SU-DHL-6 (cell line): ENCODE results near the gene ANKRD63.

Experiments used
- H2AFZ ChIP-seq: fragments of 200-600 bp; sonication (generic); 2 replicates; pipeline ENCODE4 v1.6.1; 2014; ENCODE audit warnings: low read depth, mild to moderate bottlenecking, moderate library complexity, mixed read lengths, antibody characterized with exemption, low read length; ENCODE audit not compliant: severe bottlenecking
- H3F3A ChIP-seq: fragments of 200-600 bp; shearing (Covaris generic); 2 replicates; pipeline ENCODE4 v1.6.0; 2016; ENCODE audit warnings: antibody characterized with exemption, mild to moderate bottlenecking; ENCODE audit not compliant: insufficient read depth
- H3K27ac ChIP-seq: fragments of 200-600 bp; sonication (generic); 2 replicates; pipeline ENCODE4 v1.5.1; 2016; ENCODE audit warnings: low read depth, mild to moderate bottlenecking, low read length, moderate library complexity, mixed read lengths
- H3K27me3 ChIP-seq: fragments of 200-600 bp; sonication (generic), shearing (Covaris generic); 2 replicates; pipeline ENCODE4 v1.6.0; 2014; ENCODE audit warnings: mild to moderate bottlenecking, low read length
- H3K36me3 ChIP-seq: fragments of 200-600 bp; sonication (generic); 2 replicates; pipeline ENCODE4 v1.6.1; 2014; ENCODE audit warnings: mild to moderate bottlenecking, low read length, mixed read lengths
- H3K4me2 ChIP-seq: fragments of 300-600, 200-600 bp; shearing (Covaris generic), sonication (generic); 2 replicates; pipeline ENCODE4 v1.6.0; 2014; ENCODE audit warnings: low read length, low read depth, mild to moderate bottlenecking; ENCODE audit not compliant: poor library complexity, severe bottlenecking
- H3K4me3 ChIP-seq: fragments of 200-600 bp; sonication (generic); 2 replicates; pipeline ENCODE4 v1.5.1; 2014; ENCODE audit warnings: antibody characterized with exemption, low read length, mild to moderate bottlenecking, mixed read lengths; ENCODE audit not compliant: insufficient read depth, poor library complexity, severe bottlenecking
- H3K79me2 ChIP-seq: fragments of 200-600 bp; sonication (generic); 2 replicates; pipeline ENCODE4 v1.6.1; 2014; ENCODE audit warnings: mild to moderate bottlenecking, low read length, moderate library complexity; ENCODE audit not compliant: insufficient read depth
- H3K9ac ChIP-seq: fragments of 200-600 bp; sonication (generic); 2 replicates; pipeline ENCODE4 v1.7.0; 2014; ENCODE audit warnings: mild to moderate bottlenecking, low read length
- H3K9me2 ChIP-seq: fragments of 200-600 bp; sonication (generic); replicated peaks from 2 replicates; pipeline ENCODE4 v1.6.1; 2014; ENCODE audit warnings: low read length; ENCODE audit not compliant: insufficient read depth
- H3K9me3 ChIP-seq: fragments of 200-600 bp; sonication (generic); 2 replicates; pipeline ENCODE4 v1.6.1; 2014; ENCODE audit warnings: low read length, mixed read lengths; ENCODE audit not compliant: insufficient read depth
- H4K20me1 ChIP-seq: fragments of 200-600 bp; sonication (generic); 2 replicates; pipeline ENCODE4 v1.6.1; 2014; ENCODE audit warnings: low read depth, mild to moderate bottlenecking, antibody characterized with exemption, low read length, moderate library complexity, mixed read lengths
- TF ChIP-seq, protein P1 (sequence below): fragments of 200-600 bp; sonication (generic); IDR thresholded peaks from one replicate; pipeline ENCODE4 v1.5.1; 2017; ENCODE audit warnings: antibody characterized with exemption, mild to moderate bottlenecking, low read length, moderate library complexity; ENCODE audit not compliant: insufficient read depth, poor library complexity, severe bottlenecking

Gene ANKRD63

DNA sequence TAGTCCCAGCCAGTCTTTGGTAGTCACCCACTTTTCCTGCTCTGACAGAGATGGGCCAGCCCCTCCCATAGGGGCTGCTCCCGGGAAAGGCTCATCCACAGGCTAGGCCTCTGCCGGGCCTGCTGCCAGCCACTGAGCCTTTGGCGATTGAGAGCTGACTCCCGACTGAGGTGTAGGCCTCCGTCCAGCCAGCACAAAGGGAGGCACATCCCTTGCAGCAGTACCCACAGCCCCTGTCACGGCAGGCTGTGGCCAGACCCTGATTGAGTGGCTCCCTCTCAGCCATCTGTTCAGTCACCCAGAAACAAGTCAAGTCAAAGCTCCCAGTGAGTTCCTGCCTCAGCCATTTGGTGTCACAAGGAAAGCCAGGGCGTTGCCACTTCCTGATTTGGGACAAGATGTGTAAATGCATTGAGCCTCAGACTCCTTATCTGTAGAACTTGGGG is 50.2 kb downstream of the ANKRD63 start:
- no peaks in the 10 kb centered on the region for H3K9me3 ChIP-seq
- H3K79me2 ChIP-seq, result no peaks in the 10 kb centered on the region
- H3K9ac ChIP-seq, result no peak overlapping the region
- TF ChIP-seq, protein P1, sequence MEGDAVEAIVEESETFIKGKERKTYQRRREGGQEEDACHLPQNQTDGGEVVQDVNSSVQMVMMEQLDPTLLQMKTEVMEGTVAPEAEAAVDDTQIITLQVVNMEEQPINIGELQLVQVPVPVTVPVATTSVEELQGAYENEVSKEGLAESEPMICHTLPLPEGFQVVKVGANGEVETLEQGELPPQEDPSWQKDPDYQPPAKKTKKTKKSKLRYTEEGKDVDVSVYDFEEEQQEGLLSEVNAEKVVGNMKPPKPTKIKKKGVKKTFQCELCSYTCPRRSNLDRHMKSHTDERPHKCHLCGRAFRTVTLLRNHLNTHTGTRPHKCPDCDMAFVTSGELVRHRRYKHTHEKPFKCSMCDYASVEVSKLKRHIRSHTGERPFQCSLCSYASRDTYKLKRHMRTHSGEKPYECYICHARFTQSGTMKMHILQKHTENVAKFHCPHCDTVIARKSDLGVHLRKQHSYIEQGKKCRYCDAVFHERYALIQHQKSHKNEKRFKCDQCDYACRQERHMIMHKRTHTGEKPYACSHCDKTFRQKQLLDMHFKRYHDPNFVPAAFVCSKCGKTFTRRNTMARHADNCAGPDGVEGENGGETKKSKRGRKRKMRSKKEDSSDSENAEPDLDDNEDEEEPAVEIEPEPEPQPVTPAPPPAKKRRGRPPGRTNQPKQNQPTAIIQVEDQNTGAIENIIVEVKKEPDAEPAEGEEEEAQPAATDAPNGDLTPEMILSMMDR, result no peak
- no peak overlapping the region for H3K4me2 ChIP-seq
- H3K4me3 ChIP-seq, result no peak overlapping the region
- H3K9me2 ChIP-seq, result no peaks in the 10 kb centered on the region
- no peak overlapping the region for H3K27ac ChIP-seq
- no peak overlapping the region for H2AFZ ChIP-seq
- peaks cover 10% of the 10 kb centered on the region; the same call in 1 of the 2 replicates for H3K36me3 ChIP-seq
- no peaks in the 10 kb centered on the region for H4K20me1 ChIP-seq
- no peaks in the 10 kb centered on the region for H3K27me3 ChIP-seq
- peaks cover 34% of the 10 kb centered on the region for H3F3A ChIP-seq
